ENCODE measurements around the gene PLA2G15. TPM values are rescaled to one million over a fixed set of nuclear protein-coding genes. Genes with fewer than 3 reads are reported as not detected.

Gene PLA2G15
- total RNA-seq, 1 donor from 2014 or later, result 21.9 TPM

DNA sequence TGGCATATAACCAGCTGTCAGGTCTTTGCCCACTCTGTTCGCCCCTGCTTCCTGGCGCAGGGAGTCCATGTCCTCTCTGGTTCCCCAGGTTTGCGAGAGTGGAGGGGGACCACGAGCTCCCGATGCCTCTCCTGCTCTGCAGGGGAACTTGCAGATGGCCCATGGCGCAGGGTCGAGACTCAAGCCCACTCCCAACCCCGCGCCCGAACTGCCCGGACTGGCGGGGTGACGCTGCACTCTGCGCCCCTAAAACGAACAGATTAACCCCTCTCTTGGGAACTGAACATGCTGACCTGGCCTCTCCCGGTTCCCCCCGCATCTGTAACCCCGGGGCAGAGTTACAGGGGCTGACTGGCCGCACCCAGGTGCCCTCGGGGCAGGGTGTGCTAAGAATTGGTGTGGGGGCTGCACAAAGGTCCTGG, 681 bp upstream of the PLA2G15 start:
- Histone ChIP-seq H3K9me3 (no peaks in the 10 kb centered on the region), H3K27ac (no peak overlapping the region), H3K4me1 (peaks cover 24 to 34% of the 10 kb centered on the region in 2 donors), H3K27me3 (no peaks in the 10 kb centered on the region), H3K4me3 (peak overlapping the region; percentile 67 to 92), H3K36me3 (peaks cover 4 to 6% of the 10 kb centered on the region in 2 donors)
- intact Hi-C loops (cut with DNase I), result no loop called here
- DNase-seq (ENCODE audit: low spot score in 2 of 2), result no peak
- no peak for TF ChIP-seq CTCF (IDR thresholded peaks at IDR 0.05)

- no peak for DNase-seq (ENCODE audit: low spot score in 2 of 2)
- TF ChIP-seq CTCF (IDR thresholded peaks at IDR 0.05), result no peak
- H3K27me3 ChIP-seq, result no peaks in the 10 kb centered on the region
- peak overlapping the region; percentile 6 to 75 for H3K27ac ChIP-seq
- H3K4me1 ChIP-seq, result peaks cover 24 to 34% of the 10 kb centered on the region in 2 donors
- intact Hi-C loops (cut with DNase I), result no loop called here
- peak overlapping the region; percentile 67 to 92 for H3K4me3 ChIP-seq
- H3K36me3 ChIP-seq, result peaks cover 20% of the 10 kb centered on the region in 2 donors
- no peaks in the 10 kb centered on the region for H3K9me3 ChIP-seq
Measured at GRCh38 chr16:68246121-68246520, 948 bp downstream of the PLA2G15 start.

GRCh38 chr16:68246666-68247065, 1.5 kb downstream of the PLA2G15 start:
- Histone ChIP-seq H3K4me3 (peak overlapping the region; percentile 11 to 92), H3K4me1 (peaks cover 28 to 38% of the 10 kb centered on the region in 2 donors), H3K9me3 (no peaks in the 10 kb centered on the region), H3K36me3 (peaks cover 20 to 24% of the 10 kb centered on the region in 2 donors), H3K27ac (peak overlapping the region in 1 of 2 donors; percentile 75), H3K27me3 (no peaks in the 10 kb centered on the region)
- intact Hi-C loops (cut with DNase I), result no loop called here
- DNase-seq (ENCODE audit: low spot score in 2 of 2), result no peak
- no peak for TF ChIP-seq CTCF (IDR thresholded peaks at IDR 0.05)

DNA sequence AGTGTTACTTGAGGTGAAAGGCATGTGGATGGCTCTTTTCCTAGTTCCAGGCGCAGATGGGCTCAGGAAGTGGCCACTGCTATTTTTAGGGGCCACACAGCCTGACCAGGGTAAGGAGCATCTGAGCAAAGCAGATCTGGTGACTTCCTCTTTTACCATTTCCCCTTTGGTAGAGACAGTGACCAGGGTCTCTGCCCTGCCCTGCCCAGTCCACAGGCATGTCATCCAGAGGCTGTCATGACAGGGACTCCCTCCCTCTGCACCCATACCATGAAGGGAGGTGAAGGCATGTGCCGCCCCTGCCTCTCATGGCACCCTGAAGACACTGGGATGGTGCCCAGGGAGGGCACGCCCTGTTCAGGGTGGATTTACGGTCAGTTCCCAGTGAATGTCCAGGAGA, 2.2 kb downstream of the PLA2G15 start:
- Histone ChIP-seq H3K4me1 (peaks cover 28 to 38% of the 10 kb centered on the region in 2 donors), H3K27me3 (no peaks in the 10 kb centered on the region), H3K27ac (peak overlapping the region; percentile 63 to 75), H3K9me3 (no peaks in the 10 kb centered on the region), H3K4me3 (peak overlapping the region in 1 of 2 donors; percentile 92), H3K36me3 (peaks cover 20 to 24% of the 10 kb centered on the region in 2 donors)
- TF ChIP-seq CTCF (IDR thresholded peaks at IDR 0.05), result no peak
- intact Hi-C loops (cut with DNase I), result no loop called here
- no peak for DNase-seq (ENCODE audit: low spot score in 2 of 2)

- intact Hi-C loops (cut with DNase I), result no loop called here
- Histone ChIP-seq H3K4me3 (peak overlapping the region in 1 of 2 donors; percentile 92), H3K27ac (peak overlapping the region; percentile 63 to 75)
Measured at GRCh38 chr16:68247932-68248331, 2.8 kb downstream of the PLA2G15 start.

More at GRCh38 chr16:68247932-68248331, 2.8 kb downstream of the PLA2G15 start:
- Histone ChIP-seq H3K4me1 (peaks cover 28 to 38% of the 10 kb centered on the region in 2 donors), H3K9me3 (no peaks in the 10 kb centered on the region), H3K27me3 (no peaks in the 10 kb centered on the region), H3K36me3 (peaks cover 20 to 25% of the 10 kb centered on the region in 2 donors)
- DNase-seq (ENCODE audit: low spot score in 2 of 2), result no peak
- TF ChIP-seq CTCF (IDR thresholded peaks at IDR 0.05), result no peak

Measured in ascending aorta (tissue), 2 donors.